CD14-positive monocyte (primary cell): ENCODE results near the gene ARMC5. TPM values are rescaled to one million over a fixed set of nuclear protein-coding genes. Genes with fewer than 3 reads are reported as not detected.

Experiments
- DNase-seq, 3 donors: peaks; one replicate each; pipeline ENCODE4 v3.0.0-alpha.2; 2011 to 2022
- H2AFZ ChIP-seq: 2 replicates; pipeline ENCODE4 v1.6.0; 2012; ENCODE audit warnings: mild to moderate bottlenecking, low read depth, low read length, inconsistent platforms; ENCODE audit not compliant: insufficient read depth, poor library complexity, severe bottlenecking
- H3K27ac ChIP-seq, 2 donors: 1 replicate in 1 of 2; 2 replicates in 1 of 2; pipeline ENCODE4 v1.5.1; 2012 to 2013; ENCODE audit warnings: low read length in 2 of 2, control low read depth in 1 of 2, inconsistent platforms in 1 of 2, low read depth in 1 of 2, mild to moderate bottlenecking in 1 of 2
- H3K27me3 ChIP-seq, 2 donors: one replicate each; pipeline versions ENCODE4 v1.6.0 to v1.6.1; 2011 to 2013; ENCODE audit warnings: low read length in 2 of 2; ENCODE audit not compliant: control insufficient read depth in 2 of 2, insufficient read depth in 2 of 2
- H3K36me3 ChIP-seq, 2 donors: replicated peaks in 1 of 2; 1 replicate in 1 of 2; 2 replicates in 1 of 2; pipeline versions ENCODE4 v1.5.1 to v1.6.1; 2012 to 2013; ENCODE audit warnings: low read length in 2 of 2, control low read depth in 1 of 2, inconsistent platforms in 1 of 2, mild to moderate bottlenecking in 1 of 2; ENCODE audit not compliant: insufficient read depth in 2 of 2, control insufficient read depth in 1 of 2
- H3K4me1 ChIP-seq, 2 donors: 1 replicate in 1 of 2; 2 replicates in 1 of 2; pipeline versions ENCODE4 v1.5.1 to v1.6.1; 2012 to 2013; ENCODE audit warnings: low read length in 2 of 2, control low read depth in 1 of 2, inconsistent platforms in 1 of 2, mild to moderate bottlenecking in 1 of 2, moderate library complexity in 1 of 2; ENCODE audit not compliant: insufficient read depth in 2 of 2, control insufficient read depth in 1 of 2
- H3K4me2 ChIP-seq: replicated peaks from 2 replicates; pipeline ENCODE3; 2012; ENCODE audit warnings: low read length, moderate library complexity, mild to moderate bottlenecking; ENCODE audit not compliant: poor library complexity, severe bottlenecking; ENCODE audit errors: extremely low read depth
- H3K4me3 ChIP-seq, 3 experiments: fragments of 200-600 bp in 1 of 3; sonication (generic) in 1 of 3; replicated peaks in 1 of 3; 1 replicate in 2 of 3; 2 replicates in 1 of 3; pipeline ENCODE4 v1.5.1; 2011 to 2013; ENCODE audit warnings: low read length in 3 of 3, mild to moderate bottlenecking in 3 of 3, control low read depth in 2 of 3, low read depth in 2 of 3, inconsistent platforms in 1 of 3, moderate library complexity in 1 of 3
- H3K79me2 ChIP-seq: 2 replicates; pipeline ENCODE4 v1.6.0; 2012; ENCODE audit warnings: mild to moderate bottlenecking, control low read depth, inconsistent platforms, low read length, moderate library complexity; ENCODE audit not compliant: insufficient read depth
- H3K9ac ChIP-seq: 2 replicates; pipeline ENCODE4 v1.6.0; 2017; ENCODE audit warnings: low read length, mild to moderate bottlenecking; ENCODE audit not compliant: insufficient read depth, poor library complexity, severe bottlenecking
- H3K9me3 ChIP-seq, 2 donors: replicated peaks in 1 of 2; 1 replicate in 1 of 2; 2 replicates in 1 of 2; pipeline versions ENCODE4 v1.5.1 to v1.6.1; 2012 to 2013; ENCODE audit warnings: low read length in 2 of 2, control low read depth in 1 of 2; ENCODE audit not compliant: control insufficient read depth in 1 of 2, insufficient read depth in 1 of 2
- H4K20me1 ChIP-seq: 2 replicates; pipeline ENCODE4 v1.6.0; 2012; ENCODE audit warnings: mild to moderate bottlenecking, low read length, control low read depth, moderate library complexity; ENCODE audit not compliant: insufficient read depth
- H3K27ac Mint-ChIP-seq, 7 donors: one replicate each; pipeline ENCODE4 v1.8.0; 2020; ENCODE audit warnings: mild to moderate bottlenecking in 7 of 7, mixed read lengths in 7 of 7, moderate library complexity in 6 of 7, inconsistent platforms in 2 of 7
- H3K27me3 Mint-ChIP-seq, 3 donors: one replicate each; pipeline ENCODE4 v1.8.0; 2021 to 2022; ENCODE audit warnings: low read depth in 3 of 3, mild to moderate bottlenecking in 3 of 3, mixed read lengths in 3 of 3, moderate library complexity in 3 of 3, inconsistent platforms in 1 of 3
- H3K36me3 Mint-ChIP-seq, 2 donors: one replicate each; pipeline ENCODE4 v1.8.0; 2020; ENCODE audit warnings: mixed read lengths in 2 of 2, inconsistent platforms in 1 of 2, mild to moderate bottlenecking in 1 of 2
- H3K4me1 Mint-ChIP-seq: one replicate; pipeline ENCODE4 v1.8.0; 2020; ENCODE audit warnings: mild to moderate bottlenecking, mixed read lengths
- H3K4me3 Mint-ChIP-seq, 2 donors: one replicate each; pipeline ENCODE4 v1.8.0; 2020; ENCODE audit warnings: mild to moderate bottlenecking in 2 of 2, mixed read lengths in 2 of 2, moderate library complexity in 1 of 2
- H3K9me3 Mint-ChIP-seq, 7 donors: one replicate each; pipeline ENCODE4 v1.8.0; 2020 to 2022; ENCODE audit warnings: mixed read lengths in 7 of 7, mild to moderate bottlenecking in 6 of 7, moderate library complexity in 6 of 7, inconsistent platforms in 2 of 7
- WGBS: methylation state at CpG from one replicate; pipeline ENCODE4 v1.1.5; 2013; ENCODE audit warnings: missing lambda C conversion rate; ENCODE audit not compliant: insufficient coverage; 5-methylcytosine and 5-hydroxymethylcytosine counted together
- intact Hi-C, 2 donors: fragments of 100-400 bp; cut with micrococcal nuclease; formaldehyde crosslinking; loops; one replicate each; pipeline versions ENCODE4 v1.15.0 to v1.15.1; 2023
- polyA plus RNA-seq, 3 donors: library from polyadenylated mRNA; depleted of rRNA in 1 of 3; unstranded in 2 of 3; stranded (reverse) in 1 of 3; fragments of 300-500 nt in 2 of 3; fragments of >200 nt in 1 of 3; fragmentation: Illumina TruSeq in 2 of 3; gene quantifications; 1 replicate in 2 of 3; 2 replicates in 1 of 3; pipeline ENCODE4 v1.2.3, GENCODE V29; 2012 to 2021
- TF ChIP-seq, protein P1 (sequence below): fragments of 200-600 bp; IDR thresholded peaks from one replicate; pipeline ENCODE4 v1.8.0; 2022; ENCODE audit warnings: antibody characterized with exemption, mild to moderate bottlenecking

Gene ARMC5
- polyA plus RNA-seq, 3 donors, result 2.9 to 9.3 (median 4.2) TPM

DNA sequence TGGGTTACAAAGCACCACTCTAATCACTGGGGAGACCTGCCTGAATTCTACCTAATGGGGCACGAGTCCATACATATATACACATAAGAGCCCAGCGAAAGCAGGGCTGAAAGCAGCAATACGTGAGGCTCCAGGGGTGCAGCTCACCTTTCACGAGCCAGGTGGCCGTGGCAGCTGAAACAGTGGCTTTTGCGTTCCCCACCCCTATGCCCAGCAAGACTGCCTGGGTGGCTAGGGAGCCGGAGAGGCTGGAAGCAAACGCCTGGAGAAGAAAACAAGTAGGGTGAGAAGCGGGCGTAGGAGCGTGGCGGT is 48.3 kb downstream of the ARMC5 start:
- H3K4me1 Mint-ChIP-seq, result peaks cover 45% of the 10 kb centered on the region
- intact Hi-C loops, result no loop called here

DNA sequence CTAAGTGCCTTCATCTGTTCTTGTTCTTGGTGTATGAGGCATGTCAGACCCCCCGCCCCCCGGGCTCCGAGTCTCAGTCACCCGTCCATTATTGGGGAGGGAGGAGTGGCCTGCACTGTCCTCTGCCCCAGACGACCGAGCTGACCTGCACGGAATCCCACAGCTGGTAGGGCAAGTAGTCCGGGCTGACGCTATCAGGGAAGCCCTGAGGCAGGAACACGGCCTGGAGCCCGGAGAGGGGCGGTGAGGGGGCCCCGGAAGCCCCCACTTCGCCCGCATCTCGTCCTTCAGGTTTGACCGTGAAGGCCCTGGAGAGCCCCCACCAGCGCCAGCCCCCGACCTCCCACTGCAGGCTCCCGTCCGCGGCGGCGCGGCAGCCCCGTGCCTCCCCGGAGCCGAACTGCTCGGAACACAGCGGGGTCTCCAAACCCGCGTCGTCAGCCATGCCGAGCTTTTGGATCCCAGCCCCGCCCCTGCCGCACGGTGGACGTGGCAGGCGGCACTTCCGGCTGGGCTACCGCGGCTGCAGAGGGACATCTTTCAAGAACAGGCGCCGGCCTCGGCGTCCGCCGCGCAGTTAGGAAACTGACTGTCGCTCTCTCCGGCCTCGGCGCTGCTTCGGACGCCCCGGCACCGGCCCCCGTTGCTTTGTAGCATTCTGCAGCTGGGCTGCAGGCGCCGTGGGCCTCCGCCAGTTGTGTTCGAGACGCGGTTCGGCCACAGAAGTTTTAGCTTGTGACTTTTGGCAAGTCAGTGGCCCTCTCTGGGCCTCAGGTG is 48.8 kb downstream of the ARMC5 start, which contains the start of gene RUSF1:
RUSF1 (minus strand) TSS at position 463 of the 777 bp plus-strand sequence; CDS start at position 445, 18 bp downstream.
- TF ChIP-seq, protein P1, sequence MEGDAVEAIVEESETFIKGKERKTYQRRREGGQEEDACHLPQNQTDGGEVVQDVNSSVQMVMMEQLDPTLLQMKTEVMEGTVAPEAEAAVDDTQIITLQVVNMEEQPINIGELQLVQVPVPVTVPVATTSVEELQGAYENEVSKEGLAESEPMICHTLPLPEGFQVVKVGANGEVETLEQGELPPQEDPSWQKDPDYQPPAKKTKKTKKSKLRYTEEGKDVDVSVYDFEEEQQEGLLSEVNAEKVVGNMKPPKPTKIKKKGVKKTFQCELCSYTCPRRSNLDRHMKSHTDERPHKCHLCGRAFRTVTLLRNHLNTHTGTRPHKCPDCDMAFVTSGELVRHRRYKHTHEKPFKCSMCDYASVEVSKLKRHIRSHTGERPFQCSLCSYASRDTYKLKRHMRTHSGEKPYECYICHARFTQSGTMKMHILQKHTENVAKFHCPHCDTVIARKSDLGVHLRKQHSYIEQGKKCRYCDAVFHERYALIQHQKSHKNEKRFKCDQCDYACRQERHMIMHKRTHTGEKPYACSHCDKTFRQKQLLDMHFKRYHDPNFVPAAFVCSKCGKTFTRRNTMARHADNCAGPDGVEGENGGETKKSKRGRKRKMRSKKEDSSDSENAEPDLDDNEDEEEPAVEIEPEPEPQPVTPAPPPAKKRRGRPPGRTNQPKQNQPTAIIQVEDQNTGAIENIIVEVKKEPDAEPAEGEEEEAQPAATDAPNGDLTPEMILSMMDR, result no peak
- Mint-ChIP-seq H3K9me3 (peaks cover 0 to 5% (median 2%) of the 10 kb centered on the region in 7 donors), H3K4me1 (peaks cover 45% of the 10 kb centered on the region), H3K27me3 (no peaks in the 10 kb centered on the region), H3K27ac (peak within 1 kb of the TSS; percentile 84 to 95 (median 92)), H3K4me3 (peak within 1 kb of the TSS; percentile 90 to 91), H3K36me3 (peaks cover 6 to 11% of the 10 kb centered on the region in 2 donors)
- Histone ChIP-seq H4K20me1 (no peaks in the 10 kb centered on the region), H3K9ac (peak within 1 kb of the TSS; percentile 95), H2AFZ (peak within 1 kb of the TSS; percentile 97), H3K4me2 (peak within 1 kb of the TSS; percentile 91), H3K27me3 (no peaks in the 10 kb centered on the region), H3K4me1 (peaks cover 32 to 39% of the 10 kb centered on the region in 2 donors), H3K79me2 (peaks cover 18% of the 10 kb centered on the region), H3K4me3 (peak within 1 kb of the TSS; percentile 67 to 98 (median 96)), H3K36me3 (no peaks in the 10 kb centered on the region), H3K9me3 (peaks cover 0 to 3% of the 10 kb centered on the region in 2 donors), H3K27ac (peak within 1 kb of the TSS; percentile 81 to 94)
- intact Hi-C loops, result no loop called here
- peak; percentile 77 to 80 (median 79) for DNase-seq
- under 1% methylated on average over 63 of the region's 65 CpGs for WGBS

More for the DNA sequence above, 48.3 kb downstream of the ARMC5 start:
- H3K9me3 Mint-ChIP-seq, result peaks cover 0 to 3% (median 0%) of the 10 kb centered on the region in 7 donors
- peaks cover 18% of the 10 kb centered on the region for H3K79me2 ChIP-seq
- TF ChIP-seq, protein P1, result no peak
- DNase-seq, result no peak
- peak overlapping the region; percentile 82 to 95 (median 92) for H3K27ac Mint-ChIP-seq
- H4K20me1 ChIP-seq, result no peaks in the 10 kb centered on the region
- H3K4me2 ChIP-seq, result peak overlapping the region; percentile 91
- peak overlapping the region; percentile 97 for H2AFZ ChIP-seq
- H3K27me3 Mint-ChIP-seq, result no peaks in the 10 kb centered on the region
- H3K36me3 Mint-ChIP-seq, result peaks cover 6 to 11% of the 10 kb centered on the region in 2 donors
- peak overlapping the region; percentile 81 to 94 for H3K27ac ChIP-seq
- H3K36me3 ChIP-seq, result no peaks in the 10 kb centered on the region
- no peaks in the 10 kb centered on the region for H3K9me3 ChIP-seq
- peak overlapping the region; percentile 90 to 91 for H3K4me3 Mint-ChIP-seq
- peak overlapping the region; percentile 67 to 98 (median 96) for H3K4me3 ChIP-seq
- 4% methylated on average over 5 of the region's 12 CpGs for WGBS
- peaks cover 32 to 39% of the 10 kb centered on the region in 2 donors for H3K4me1 ChIP-seq
- peak overlapping the region; percentile 95 for H3K9ac ChIP-seq
- no peaks in the 10 kb centered on the region for H3K27me3 ChIP-seq
